Measurements from ENCODE around the gene MICU1. TPM values are rescaled to one million over a fixed set of nuclear protein-coding genes. Genes with fewer than 3 reads are reported as not detected.

The MICU1 gene
- total and polyA plus RNA-seq, 2 of the 13 experiments (the other 11 are each of a cell fraction or from before 2014, with no cell fraction given), result 32.5 to 56.1 TPM

GRCh38 chr10:72354356-72355213 is 271.3 kb downstream of the MICU1 start, which contains the start of gene DNAJB12 (continued):
- TF ChIP-seq ZNF770 (CRISPR knock-in tag; IDR thresholded peaks at IDR 0.05) (peak; percentile 57; the same call in 1 of the 2 replicates), IKZF1 (IDR thresholded peaks at IDR 0.05) (no peak), ZNF501 (CRISPR knock-in tag; IDR thresholded peaks at IDR 0.05) (peak; percentile 98), KLF12 (CRISPR knock-in tag; IDR thresholded peaks at IDR 0.05; ENCODE audit: borderline replicate concordance) (peak; percentile 75; the same call in 1 of the 2 replicates), NCOA1 (CRISPR knock-in tag; IDR thresholded peaks at IDR 0.05) (peak; percentile 95), ZNF609 (CRISPR knock-in tag; IDR thresholded peaks at IDR 0.05; ENCODE audit: borderline replicate concordance) (peak; percentile 46; the same call in 1 of the 2 replicates), CTCF (CRISPR knock-in tag; IDR thresholded peaks at IDR 0.05) (peak; percentile 35), TEAD2 (CRISPR knock-in tag; IDR thresholded peaks at IDR 0.05) (no peak), ZNF607 (CRISPR knock-in tag; IDR thresholded peaks at IDR 0.05; ENCODE audit: borderline replicate concordance) (peak; percentile 90; the same call in 1 of the 2 replicates), JUNB (CRISPR knock-in tag; IDR thresholded peaks at IDR 0.05; ENCODE audit: borderline replicate concordance) (no peak; the same call in 1 of the 2 replicates), FOSL2 (CRISPR knock-in tag; IDR thresholded peaks at IDR 0.05) (no peak), DNMT1 (CRISPR knock-in tag; IDR thresholded peaks at IDR 0.05) (no peak), KLF15 (CRISPR knock-in tag; IDR thresholded peaks at IDR 0.05; ENCODE audit: borderline replicate concordance) (no peak), ZNF3 (CRISPR knock-in tag; IDR thresholded peaks at IDR 0.05) (0 out of 2 replicates have a peak, but pooled peaks have one; percentile 21)
- TF ChIP-seq, protein P1, sequence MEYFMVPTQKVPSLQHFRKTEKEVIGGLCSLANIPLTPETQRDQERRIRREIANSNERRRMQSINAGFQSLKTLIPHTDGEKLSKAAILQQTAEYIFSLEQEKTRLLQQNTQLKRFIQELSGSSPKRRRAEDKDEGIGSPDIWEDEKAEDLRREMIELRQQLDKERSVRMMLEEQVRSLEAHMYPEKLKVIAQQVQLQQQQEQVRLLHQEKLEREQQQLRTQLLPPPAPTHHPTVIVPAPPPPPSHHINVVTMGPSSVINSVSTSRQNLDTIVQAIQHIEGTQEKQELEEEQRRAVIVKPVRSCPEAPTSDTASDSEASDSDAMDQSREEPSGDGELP (IDR thresholded peaks at IDR 0.05; ENCODE audit: borderline replicate concordance, low read depth), result no peak
- TF ChIP-seq, protein P2, sequence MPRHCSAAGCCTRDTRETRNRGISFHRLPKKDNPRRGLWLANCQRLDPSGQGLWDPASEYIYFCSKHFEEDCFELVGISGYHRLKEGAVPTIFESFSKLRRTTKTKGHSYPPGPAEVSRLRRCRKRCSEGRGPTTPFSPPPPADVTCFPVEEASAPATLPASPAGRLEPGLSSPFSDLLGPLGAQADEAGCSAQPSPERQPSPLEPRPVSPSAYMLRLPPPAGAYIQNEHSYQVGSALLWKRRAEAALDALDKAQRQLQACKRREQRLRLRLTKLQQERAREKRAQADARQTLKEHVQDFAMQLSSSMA (CRISPR knock-in tag; IDR thresholded peaks at IDR 0.05), result no peak

Data from HepG2 (cell line).